SK-N-SH treated with all-trans-retinoic acid at 6 μM for 48 hours (cell line): Measurements from ENCODE around the gene RIMBP2.

ENCODE experiments used
- ATAC-seq: fragments of 200-7000 bp; cut with Tn5 transposase; 3 replicates; pipeline ENCODE4 v1.9.1; 2020; ENCODE audit warnings: mild to moderate bottlenecking, moderate library complexity
- ARNTL ChIP-seq: fragments of 450-650 bp; formaldehyde crosslinking; IDR thresholded peaks from 2 replicates; pipeline ENCODE4 v1.5.0; 2020; ENCODE audit warnings: low read depth, mild to moderate bottlenecking, moderate library complexity, borderline replicate concordance
- BACH2 ChIP-seq: fragments of 250-450 bp; sonication (Bioruptor Pico); IDR thresholded peaks from 2 replicates; pipeline ENCODE4 v1.9.0; 2021; ENCODE audit warnings: mild to moderate bottlenecking, borderline replicate concordance
- ESRRG ChIP-seq: fragments of 250-450 bp; sonication (Bioruptor Pico); IDR thresholded peaks from 2 replicates; pipeline ENCODE4 v1.6.1; 2021; ENCODE audit warnings: mild to moderate bottlenecking
- GLIS3 ChIP-seq: fragments of 250-450 bp; sonication (Bioruptor Pico); IDR thresholded peaks from 2 replicates; pipeline ENCODE4 v1.5.0; 2020; ENCODE audit warnings: mild to moderate bottlenecking, moderate library complexity
- ISL1 ChIP-seq: fragments of 250-450 bp; sonication (Bioruptor Pico); IDR thresholded peaks from 2 replicates; pipeline ENCODE4 v2.1.2; 2022; ENCODE audit warnings: mild to moderate bottlenecking, moderate library complexity
- PPARA ChIP-seq: fragments of 250-450 bp; sonication (Bioruptor Pico); IDR thresholded peaks from 2 replicates; pipeline ENCODE4 v1.5.0; 2020; ENCODE audit warnings: mild to moderate bottlenecking, borderline replicate concordance
- SNAI2 ChIP-seq: fragments of 250-450 bp; sonication (Bioruptor Pico); IDR thresholded peaks from 2 replicates; pipeline ENCODE4 v1.5.0; 2020; ENCODE audit warnings: mild to moderate bottlenecking, moderate library complexity
- TOX ChIP-seq: fragments of 250-450 bp; sonication (Bioruptor Pico); IDR thresholded peaks from 2 replicates; pipeline ENCODE4 v1.8.0; 2021; ENCODE audit warnings: mild to moderate bottlenecking, moderate library complexity, borderline replicate concordance
- ZFP3 ChIP-seq: fragments of 250-450 bp; sonication (Bioruptor Pico); IDR thresholded peaks from 2 replicates; pipeline ENCODE4 v1.5.0; 2020; ENCODE audit warnings: mild to moderate bottlenecking, moderate library complexity
- ZNF565 ChIP-seq: fragments of 450-650 bp; formaldehyde crosslinking; conservative IDR thresholded peaks from 2 replicates; pipeline ENCODE4 v1.5.0; 2020; ENCODE audit warnings: low read depth, mild to moderate bottlenecking, moderate library complexity
- ZNF8 ChIP-seq: fragments of 450-650 bp; formaldehyde crosslinking; IDR thresholded peaks from 2 replicates; pipeline ENCODE4 v1.5.0; 2020; ENCODE audit warnings: mild to moderate bottlenecking, moderate library complexity
- TF ChIP-seq, protein P1 (sequence below): fragments of 250-450 bp; sonication (Bioruptor Pico); IDR thresholded peaks from 2 replicates; pipeline ENCODE4 v1.5.1; 2021; ENCODE audit warnings: mild to moderate bottlenecking, moderate library complexity
- TF ChIP-seq, protein P2 (sequence below): fragments of 250-450 bp; sonication (Bioruptor Pico); IDR thresholded peaks from 2 replicates; pipeline ENCODE4 v1.5.1; 2020; ENCODE audit warnings: low read depth, mild to moderate bottlenecking, moderate library complexity
- TF ChIP-seq, protein P3 (sequence below): fragments of 250-450 bp; sonication (Bioruptor Pico); IDR thresholded peaks from 2 replicates; pipeline ENCODE4 v1.5.0; 2020; ENCODE audit warnings: mild to moderate bottlenecking, moderate library complexity
- TF ChIP-seq, protein P4 (sequence below): fragments of 250-450 bp; sonication (Bioruptor Pico); IDR thresholded peaks from 2 replicates; pipeline ENCODE4 v1.8.0; 2021; ENCODE audit warnings: low read depth, mild to moderate bottlenecking, moderate library complexity, borderline replicate concordance
- TF ChIP-seq, protein P5 (sequence below): fragments of 250-450 bp; sonication (Bioruptor Pico); IDR thresholded peaks from 2 replicates; pipeline ENCODE4 v1.8.0; 2020; ENCODE audit warnings: mild to moderate bottlenecking, moderate library complexity, borderline replicate concordance

The RIMBP2 gene

DNA sequence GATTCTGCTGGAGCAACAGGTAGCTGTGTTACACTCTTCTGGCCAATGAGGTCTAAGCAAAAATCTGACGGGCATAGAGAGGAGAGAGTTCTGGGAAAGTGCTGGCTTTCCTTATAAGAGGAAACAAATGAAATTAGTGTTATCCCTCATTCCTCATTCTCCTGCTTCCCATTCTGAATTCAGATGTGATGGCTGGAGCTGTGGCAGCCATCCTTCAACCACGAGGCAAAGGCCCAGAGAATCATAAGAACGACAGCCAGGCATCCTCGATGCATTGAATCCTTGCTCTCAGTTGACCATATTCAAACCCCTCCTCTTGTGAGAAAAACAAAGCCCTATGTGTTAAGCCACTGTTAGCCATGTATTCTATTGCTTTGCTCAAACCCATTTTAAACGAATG is 27.5 kb upstream of the RIMBP2 start (continued):
- TF ChIP-seq TOX (CRISPR knock-in tag) (no peak), ZNF565 (CRISPR knock-in tag) (no peak), ZNF8 (CRISPR knock-in tag) (no peak), ZFP3 (CRISPR knock-in tag) (no peak), SNAI2 (no peak)
- TF ChIP-seq, protein P1, sequence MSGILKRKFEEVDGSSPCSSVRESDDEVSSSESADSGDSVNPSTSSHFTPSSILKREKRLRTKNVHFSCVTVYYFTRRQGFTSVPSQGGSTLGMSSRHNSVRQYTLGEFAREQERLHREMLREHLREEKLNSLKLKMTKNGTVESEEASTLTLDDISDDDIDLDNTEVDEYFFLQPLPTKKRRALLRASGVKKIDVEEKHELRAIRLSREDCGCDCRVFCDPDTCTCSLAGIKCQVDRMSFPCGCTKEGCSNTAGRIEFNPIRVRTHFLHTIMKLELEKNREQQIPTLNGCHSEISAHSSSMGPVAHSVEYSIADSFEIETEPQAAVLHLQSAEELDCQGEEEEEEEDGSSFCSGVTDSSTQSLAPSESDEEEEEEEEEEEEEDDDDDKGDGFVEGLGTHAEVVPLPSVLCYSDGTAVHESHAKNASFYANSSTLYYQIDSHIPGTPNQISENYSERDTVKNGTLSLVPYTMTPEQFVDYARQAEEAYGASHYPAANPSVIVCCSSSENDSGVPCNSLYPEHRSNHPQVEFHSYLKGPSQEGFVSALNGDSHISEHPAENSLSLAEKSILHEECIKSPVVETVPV (CRISPR knock-in tag), result no peak
- TF ChIP-seq, protein P2, sequence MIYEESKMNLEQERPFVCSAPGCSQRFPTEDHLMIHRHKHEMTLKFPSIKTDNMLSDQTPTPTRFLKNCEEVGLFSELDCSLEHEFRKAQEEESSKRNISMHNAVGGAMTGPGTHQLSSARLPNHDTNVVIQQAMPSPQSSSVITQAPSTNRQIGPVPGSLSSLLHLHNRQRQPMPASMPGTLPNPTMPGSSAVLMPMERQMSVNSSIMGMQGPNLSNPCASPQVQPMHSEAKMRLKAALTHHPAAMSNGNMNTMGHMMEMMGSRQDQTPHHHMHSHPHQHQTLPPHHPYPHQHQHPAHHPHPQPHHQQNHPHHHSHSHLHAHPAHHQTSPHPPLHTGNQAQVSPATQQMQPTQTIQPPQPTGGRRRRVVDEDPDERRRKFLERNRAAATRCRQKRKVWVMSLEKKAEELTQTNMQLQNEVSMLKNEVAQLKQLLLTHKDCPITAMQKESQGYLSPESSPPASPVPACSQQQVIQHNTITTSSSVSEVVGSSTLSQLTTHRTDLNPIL, result no peak

DNA sequence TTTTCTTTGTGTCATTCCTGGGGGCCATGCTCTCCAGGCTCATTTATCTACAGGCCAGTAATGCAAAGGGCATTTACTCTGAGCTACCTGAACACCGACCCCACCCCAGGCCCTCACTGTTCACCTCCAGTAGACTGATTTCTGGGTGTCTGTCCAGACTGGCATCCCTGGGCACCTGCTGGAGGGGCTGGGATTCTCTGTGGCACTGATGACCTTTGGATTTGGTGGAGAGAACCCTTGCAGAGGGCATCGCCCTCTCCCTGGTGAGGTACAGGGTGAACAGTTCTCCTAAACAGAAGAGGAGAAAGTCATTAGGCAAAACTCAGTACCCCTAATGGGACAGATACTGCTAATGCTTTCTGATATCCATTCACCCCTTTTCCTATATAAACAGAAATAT is 27.1 kb upstream of the RIMBP2 start:
- no peak for TF ChIP-seq BACH2
- no peak for TF ChIP-seq PPARA (CRISPR knock-in tag)
- TF ChIP-seq ZNF565 (CRISPR knock-in tag), result no peak
- TF ChIP-seq, protein P1 (CRISPR knock-in tag), result no peak
- TF ChIP-seq, protein P3, sequence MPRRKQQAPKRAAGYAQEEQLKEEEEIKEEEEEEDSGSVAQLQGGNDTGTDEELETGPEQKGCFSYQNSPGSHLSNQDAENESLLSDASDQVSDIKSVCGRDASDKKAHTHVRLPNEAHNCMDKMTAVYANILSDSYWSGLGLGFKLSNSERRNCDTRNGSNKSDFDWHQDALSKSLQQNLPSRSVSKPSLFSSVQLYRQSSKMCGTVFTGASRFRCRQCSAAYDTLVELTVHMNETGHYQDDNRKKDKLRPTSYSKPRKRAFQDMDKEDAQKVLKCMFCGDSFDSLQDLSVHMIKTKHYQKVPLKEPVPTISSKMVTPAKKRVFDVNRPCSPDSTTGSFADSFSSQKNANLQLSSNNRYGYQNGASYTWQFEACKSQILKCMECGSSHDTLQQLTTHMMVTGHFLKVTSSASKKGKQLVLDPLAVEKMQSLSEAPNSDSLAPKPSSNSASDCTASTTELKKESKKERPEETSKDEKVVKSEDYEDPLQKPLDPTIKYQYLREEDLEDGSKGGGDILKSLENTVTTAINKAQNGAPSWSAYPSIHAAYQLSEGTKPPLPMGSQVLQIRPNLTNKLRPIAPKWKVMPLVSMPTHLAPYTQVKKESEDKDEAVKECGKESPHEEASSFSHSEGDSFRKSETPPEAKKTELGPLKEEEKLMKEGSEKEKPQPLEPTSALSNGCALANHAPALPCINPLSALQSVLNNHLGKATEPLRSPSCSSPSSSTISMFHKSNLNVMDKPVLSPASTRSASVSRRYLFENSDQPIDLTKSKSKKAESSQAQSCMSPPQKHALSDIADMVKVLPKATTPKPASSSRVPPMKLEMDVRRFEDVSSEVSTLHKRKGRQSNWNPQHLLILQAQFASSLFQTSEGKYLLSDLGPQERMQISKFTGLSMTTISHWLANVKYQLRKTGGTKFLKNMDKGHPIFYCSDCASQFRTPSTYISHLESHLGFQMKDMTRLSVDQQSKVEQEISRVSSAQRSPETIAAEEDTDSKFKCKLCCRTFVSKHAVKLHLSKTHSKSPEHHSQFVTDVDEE (CRISPR knock-in tag), result no peak
- TF ChIP-seq ESRRG (CRISPR knock-in tag), result no peak
- no peak for TF ChIP-seq ISL1 (CRISPR knock-in tag)
- TF ChIP-seq, protein P4, sequence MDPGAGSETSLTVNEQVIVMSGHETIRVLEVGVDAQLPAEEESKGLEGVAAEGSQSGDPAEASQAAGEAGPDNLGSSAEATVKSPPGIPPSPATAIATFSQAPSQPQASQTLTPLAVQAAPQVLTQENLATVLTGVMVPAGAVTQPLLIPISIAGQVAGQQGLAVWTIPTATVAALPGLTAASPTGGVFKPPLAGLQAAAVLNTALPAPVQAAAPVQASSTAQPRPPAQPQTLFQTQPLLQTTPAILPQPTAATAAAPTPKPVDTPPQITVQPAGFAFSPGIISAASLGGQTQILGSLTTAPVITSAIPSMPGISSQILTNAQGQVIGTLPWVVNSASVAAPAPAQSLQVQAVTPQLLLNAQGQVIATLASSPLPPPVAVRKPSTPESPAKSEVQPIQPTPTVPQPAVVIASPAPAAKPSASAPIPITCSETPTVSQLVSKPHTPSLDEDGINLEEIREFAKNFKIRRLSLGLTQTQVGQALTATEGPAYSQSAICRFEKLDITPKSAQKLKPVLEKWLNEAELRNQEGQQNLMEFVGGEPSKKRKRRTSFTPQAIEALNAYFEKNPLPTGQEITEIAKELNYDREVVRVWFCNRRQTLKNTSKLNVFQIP (CRISPR knock-in tag), result no peak
- no peak for TF ChIP-seq TOX (CRISPR knock-in tag)
- no peak for ATAC-seq

DNA sequence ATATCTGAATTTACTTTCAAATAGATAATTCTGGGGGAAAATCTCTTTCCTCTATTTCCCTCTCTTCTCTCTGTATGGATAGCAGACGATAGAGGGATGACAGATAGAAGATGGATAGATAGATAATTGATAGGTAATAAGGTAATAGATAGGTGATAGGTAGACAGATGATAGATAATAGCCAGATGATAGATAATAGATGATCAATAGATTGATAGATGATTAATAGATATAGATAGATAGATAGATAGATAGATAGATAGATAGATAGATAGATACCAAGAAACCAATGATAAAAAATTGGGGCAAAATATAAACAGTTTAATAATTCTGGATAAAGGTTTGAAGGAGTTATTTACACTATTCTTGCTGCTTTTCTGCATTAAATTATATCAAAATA is 26.6 kb upstream of the RIMBP2 start:
- TF ChIP-seq, protein P2, result no peak
- no peak for TF ChIP-seq ESRRG (CRISPR knock-in tag)
- no peak for TF ChIP-seq TOX (CRISPR knock-in tag)
- TF ChIP-seq ARNTL (CRISPR knock-in tag), result no peak
- TF ChIP-seq GLIS3 (CRISPR knock-in tag), result no peak
- TF ChIP-seq, protein P5, sequence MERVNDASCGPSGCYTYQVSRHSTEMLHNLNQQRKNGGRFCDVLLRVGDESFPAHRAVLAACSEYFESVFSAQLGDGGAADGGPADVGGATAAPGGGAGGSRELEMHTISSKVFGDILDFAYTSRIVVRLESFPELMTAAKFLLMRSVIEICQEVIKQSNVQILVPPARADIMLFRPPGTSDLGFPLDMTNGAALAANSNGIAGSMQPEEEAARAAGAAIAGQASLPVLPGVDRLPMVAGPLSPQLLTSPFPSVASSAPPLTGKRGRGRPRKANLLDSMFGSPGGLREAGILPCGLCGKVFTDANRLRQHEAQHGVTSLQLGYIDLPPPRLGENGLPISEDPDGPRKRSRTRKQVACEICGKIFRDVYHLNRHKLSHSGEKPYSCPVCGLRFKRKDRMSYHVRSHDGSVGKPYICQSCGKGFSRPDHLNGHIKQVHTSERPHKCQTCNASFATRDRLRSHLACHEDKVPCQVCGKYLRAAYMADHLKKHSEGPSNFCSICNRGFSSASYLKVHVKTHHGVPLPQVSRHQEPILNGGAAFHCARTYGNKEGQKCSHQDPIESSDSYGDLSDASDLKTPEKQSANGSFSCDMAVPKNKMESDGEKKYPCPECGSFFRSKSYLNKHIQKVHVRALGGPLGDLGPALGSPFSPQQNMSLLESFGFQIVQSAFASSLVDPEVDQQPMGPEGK (CRISPR knock-in tag), result no peak
- TF ChIP-seq, protein P3 (CRISPR knock-in tag), result no peak
- ATAC-seq, result no peak
